ENCODE results near the gene NAV1. TPM values are rescaled to one million over a fixed set of nuclear protein-coding genes. Genes with fewer than 3 reads are reported as not detected.

Gene NAV1
- total RNA-seq, 1 experiment from 2014 or later, result 51.0 TPM

- TF ChIP-seq ARID4B (CRISPR knock-in tag; IDR thresholded peaks at IDR 0.05; ENCODE audit: borderline replicate concordance), result no peak
- TF ChIP-seq GTF2I (CRISPR knock-in tag; conservative IDR thresholded peaks at IDR 0.05), result no peak
- no peak for TF ChIP-seq HMGXB4 (CRISPR knock-in tag; IDR thresholded peaks at IDR 0.05)
- TF ChIP-seq IRF1 (CRISPR knock-in tag; IDR thresholded peaks at IDR 0.05), result no peak
These were observed 3.5 kb downstream of the NAV1 start (continued) for GRCh38 chr1:201542309-201543035.

DNA sequence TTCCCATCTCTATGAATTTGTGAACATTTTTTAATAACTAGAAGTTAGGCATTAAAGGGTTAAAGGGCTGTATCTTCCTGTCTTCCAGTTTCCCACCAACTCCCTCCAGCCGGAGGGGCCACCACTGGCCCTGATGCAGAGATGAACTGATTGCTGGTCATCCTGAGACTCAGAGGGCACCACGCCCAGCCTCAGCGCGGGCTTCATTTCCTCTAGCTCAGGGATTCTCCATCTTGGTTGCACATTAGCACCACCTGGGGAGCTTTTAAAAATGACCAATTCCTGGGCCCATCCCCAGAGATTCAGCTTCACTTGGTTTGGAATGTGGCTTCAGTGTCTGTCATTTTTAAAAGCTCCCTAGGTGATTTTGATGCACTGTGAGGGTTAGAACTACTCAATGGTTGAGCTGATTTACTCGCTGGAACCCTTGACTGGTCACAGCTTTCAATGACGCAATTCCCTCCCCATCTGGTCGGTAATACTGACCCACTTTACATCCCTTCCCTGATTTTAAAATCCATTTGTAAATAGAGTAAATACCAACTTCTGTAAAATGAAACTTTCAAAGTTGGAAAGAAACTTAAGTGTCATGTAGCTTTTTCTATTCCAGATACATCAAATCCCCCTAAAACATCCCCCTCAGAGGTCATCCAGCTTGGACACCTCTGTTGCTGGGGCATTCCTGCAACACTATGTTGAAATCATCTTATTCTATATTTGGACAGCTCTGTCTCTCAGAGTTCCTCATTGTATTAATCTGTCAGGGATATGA lies 5.1 kb downstream of the NAV1 start:
- Mint-ChIP-seq H3K36me3 (no peaks in the 10 kb centered on the region), H3K27me3 (ENCODE audit: low read depth) (peaks cover 36% of the 10 kb centered on the region), H3K9me3 (no peaks in the 10 kb centered on the region), H3K4me3 (no peak overlapping the region), H3K4me1 (peaks cover 31% of the 10 kb centered on the region), H3K27ac (no peak overlapping the region)
- no peak for ATAC-seq
- DNase-seq (ENCODE audit: low spot score), result no peak
- CTCF ChIA-PET, result interaction anchor here (0.7 to 3.3 kb wide), 10 partner anchors 9 to 251 kb away, joined by 3 to 28 read pairs (median 5); no protein-coding TSS in a partner anchor
- POLR2A ChIA-PET, result no interaction called here
- TF ChIP-seq ZNF232 (CRISPR knock-in tag; IDR thresholded peaks at IDR 0.05) (no peak), PRRX2 (CRISPR knock-in tag; IDR thresholded peaks at IDR 0.05) (no peak), RORB (CRISPR knock-in tag; IDR thresholded peaks at IDR 0.05) (no peak), AFF4 (CRISPR knock-in tag; IDR thresholded peaks at IDR 0.05; ENCODE audit: borderline replicate concordance) (no peak), TEAD4 (CRISPR knock-in tag; IDR thresholded peaks at IDR 0.05) (no peak), GTF2I (CRISPR knock-in tag; conservative IDR thresholded peaks at IDR 0.05) (no peak), SOX15 (CRISPR knock-in tag; IDR thresholded peaks at IDR 0.05) (no peak), ATF1 (CRISPR knock-in tag; IDR thresholded peaks at IDR 0.05) (no peak), ETV6 (CRISPR knock-in tag; IDR thresholded peaks at IDR 0.05) (no peak), ZBTB21 (CRISPR knock-in tag; IDR thresholded peaks at IDR 0.05; ENCODE audit: borderline replicate concordance) (no peak), TP53 (CRISPR knock-in tag; IDR thresholded peaks at IDR 0.05) (no peak), USF1 (CRISPR knock-in tag; IDR thresholded peaks at IDR 0.05) (no peak)
- TF ChIP-seq, protein P1, sequence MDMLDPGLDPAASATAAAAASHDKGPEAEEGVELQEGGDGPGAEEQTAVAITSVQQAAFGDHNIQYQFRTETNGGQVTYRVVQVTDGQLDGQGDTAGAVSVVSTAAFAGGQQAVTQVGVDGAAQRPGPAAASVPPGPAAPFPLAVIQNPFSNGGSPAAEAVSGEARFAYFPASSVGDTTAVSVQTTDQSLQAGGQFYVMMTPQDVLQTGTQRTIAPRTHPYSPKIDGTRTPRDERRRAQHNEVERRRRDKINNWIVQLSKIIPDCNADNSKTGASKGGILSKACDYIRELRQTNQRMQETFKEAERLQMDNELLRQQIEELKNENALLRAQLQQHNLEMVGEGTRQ (CRISPR knock-in tag; IDR thresholded peaks at IDR 0.05), result no peak
- TF ChIP-seq, protein P2, sequence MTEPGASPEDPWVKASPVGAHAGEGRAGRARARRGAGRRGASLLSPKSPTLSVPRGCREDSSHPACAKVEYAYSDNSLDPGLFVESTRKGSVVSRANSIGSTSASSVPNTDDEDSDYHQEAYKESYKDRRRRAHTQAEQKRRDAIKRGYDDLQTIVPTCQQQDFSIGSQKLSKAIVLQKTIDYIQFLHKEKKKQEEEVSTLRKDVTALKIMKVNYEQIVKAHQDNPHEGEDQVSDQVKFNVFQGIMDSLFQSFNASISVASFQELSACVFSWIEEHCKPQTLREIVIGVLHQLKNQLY (CRISPR knock-in tag; IDR thresholded peaks at IDR 0.05), result no peak
